Transverse colon (tissue), 3 donors: ENCODE results near the gene SYTL5.

ENCODE experiments used
- CTCF ChIP-seq, 5 experiments: fragments of 200-600 bp in 3 of 5; fragments of 450-650 bp in 2 of 5; sonication (generic) in 3 of 5; IDR thresholded peaks; 1 replicate in 2 of 5; 2 replicates in 3 of 5; pipeline ENCODE4 v1.5.1; 2016 to 2017; ENCODE audit warnings: antibody characterized with exemption in 5 of 5, inconsistent platforms in 3 of 5, mild to moderate bottlenecking in 2 of 5, moderate library complexity in 1 of 5
- EP300 ChIP-seq: sonication (generic); formaldehyde crosslinking; IDR thresholded peaks from one replicate; pipeline ENCODE4 v1.6.1; 2017; ENCODE audit warnings: antibody characterized with exemption, low read depth

DNA sequence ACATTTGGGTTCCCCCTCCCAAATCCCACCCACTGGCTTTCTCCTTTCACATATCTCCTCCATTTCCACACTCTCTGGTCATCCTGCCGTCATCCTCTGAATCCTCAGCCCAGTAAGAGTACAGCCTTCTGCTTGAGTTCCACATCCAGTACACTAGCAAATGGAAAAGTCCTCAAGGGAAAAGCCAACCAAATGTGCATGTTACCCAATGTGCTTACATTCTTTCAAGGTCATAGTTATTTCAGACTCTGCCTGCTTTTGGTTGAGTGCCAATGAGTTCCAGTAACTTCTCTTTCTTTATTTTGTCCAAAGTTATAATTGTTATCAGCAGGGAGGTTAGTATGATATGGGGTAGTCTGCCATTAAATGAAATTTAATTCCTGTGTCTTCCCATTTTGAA is 136.3 kb downstream of the SYTL5 start:
- TF ChIP-seq EP300 = no peak
- no peak for TF ChIP-seq CTCF (IDR thresholded peaks at IDR 0.05)
